Measurements from ENCODE around the gene STK32B. TPM values are rescaled to one million over a fixed set of nuclear protein-coding genes. Genes with fewer than 3 reads are reported as not detected.

STK32B gene
- total RNA-seq, 3 donors from 2014 or later, result 2.2 to 5.0 (median 4.6) TPM

- Histone ChIP-seq H3K9me3 (peaks cover 5 to 14% of the 10 kb centered on the region in 2 donors), H3K4me3 (no peak overlapping the region), H3K36me3 (no peaks in the 10 kb centered on the region), H3K27ac (no peak overlapping the region), H3K4me1 (no peaks in the 10 kb centered on the region), H3K27me3 (no peaks in the 10 kb centered on the region)
- DNase-seq (ENCODE audit: low spot score in 2 of 2), result no peak
- intact Hi-C loops (cut with DNase I; ENCODE audit: low total_unique reads), result no loop called here
- TF ChIP-seq POLR2AphosphoS5 (IDR thresholded peaks at IDR 0.05), result no peak
- no peak for TF ChIP-seq POLR2A (IDR thresholded peaks at IDR 0.05)
- TF ChIP-seq, protein P1, sequence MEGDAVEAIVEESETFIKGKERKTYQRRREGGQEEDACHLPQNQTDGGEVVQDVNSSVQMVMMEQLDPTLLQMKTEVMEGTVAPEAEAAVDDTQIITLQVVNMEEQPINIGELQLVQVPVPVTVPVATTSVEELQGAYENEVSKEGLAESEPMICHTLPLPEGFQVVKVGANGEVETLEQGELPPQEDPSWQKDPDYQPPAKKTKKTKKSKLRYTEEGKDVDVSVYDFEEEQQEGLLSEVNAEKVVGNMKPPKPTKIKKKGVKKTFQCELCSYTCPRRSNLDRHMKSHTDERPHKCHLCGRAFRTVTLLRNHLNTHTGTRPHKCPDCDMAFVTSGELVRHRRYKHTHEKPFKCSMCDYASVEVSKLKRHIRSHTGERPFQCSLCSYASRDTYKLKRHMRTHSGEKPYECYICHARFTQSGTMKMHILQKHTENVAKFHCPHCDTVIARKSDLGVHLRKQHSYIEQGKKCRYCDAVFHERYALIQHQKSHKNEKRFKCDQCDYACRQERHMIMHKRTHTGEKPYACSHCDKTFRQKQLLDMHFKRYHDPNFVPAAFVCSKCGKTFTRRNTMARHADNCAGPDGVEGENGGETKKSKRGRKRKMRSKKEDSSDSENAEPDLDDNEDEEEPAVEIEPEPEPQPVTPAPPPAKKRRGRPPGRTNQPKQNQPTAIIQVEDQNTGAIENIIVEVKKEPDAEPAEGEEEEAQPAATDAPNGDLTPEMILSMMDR (IDR thresholded peaks at IDR 0.05), result no peak
Observed at GRCh38 chr4:5370286-5370685, 319.0 kb downstream of the STK32B start.

- Histone ChIP-seq H3K4me1 (no peaks in the 10 kb centered on the region), H3K9me3 (peaks cover 5 to 14% of the 10 kb centered on the region in 2 donors), H3K36me3 (no peaks in the 10 kb centered on the region), H3K27me3 (no peaks in the 10 kb centered on the region), H3K4me3 (no peak overlapping the region), H3K27ac (no peak overlapping the region)
- no peak for DNase-seq (ENCODE audit: low spot score in 2 of 2)
- intact Hi-C loops (cut with DNase I; ENCODE audit: low total_unique reads), result no loop called here
- TF ChIP-seq, protein P1 (IDR thresholded peaks at IDR 0.05), result no peak
Observed at GRCh38 chr4:5371415-5372190, 320.3 kb downstream of the STK32B start.

DNA sequence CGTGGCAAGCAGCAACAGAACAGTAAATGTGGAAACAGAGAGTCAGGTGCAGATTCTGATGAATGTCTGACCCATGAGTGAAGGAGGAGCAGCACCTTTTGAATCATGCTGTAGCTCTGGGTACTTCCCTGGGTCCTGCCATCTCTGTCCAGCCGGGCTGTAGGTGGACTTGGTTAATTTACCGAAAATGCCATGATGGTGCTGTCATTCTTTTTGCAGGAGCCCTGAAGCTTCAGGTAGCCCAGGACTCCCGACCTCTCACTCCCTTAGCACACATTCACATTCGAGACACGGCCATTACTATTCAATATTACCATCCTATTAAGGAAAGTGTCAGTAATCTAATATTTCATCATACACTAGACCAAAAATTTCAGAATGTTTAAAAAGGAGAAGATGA lies 320.9 kb downstream of the STK32B start:
- peaks cover 5 to 14% of the 10 kb centered on the region in 2 donors for H3K9me3 ChIP-seq
- intact Hi-C loops (cut with DNase I; ENCODE audit: low total_unique reads), result no loop called here
- TF ChIP-seq, protein P1 (IDR thresholded peaks at IDR 0.05), result no peak
- TF ChIP-seq POLR2A (IDR thresholded peaks at IDR 0.05) (no peak), POLR2AphosphoS5 (IDR thresholded peaks at IDR 0.05) (no peak)
- H3K27me3 ChIP-seq, result no peaks in the 10 kb centered on the region
- H3K4me3 ChIP-seq, result no peak overlapping the region
- no peaks in the 10 kb centered on the region for H3K4me1 ChIP-seq
- H3K27ac ChIP-seq, result no peak overlapping the region
- no peaks in the 10 kb centered on the region for H3K36me3 ChIP-seq
- no peak for DNase-seq (ENCODE audit: low spot score in 2 of 2)

GRCh38 chr4:5373327-5373726 lies 322.0 kb downstream of the STK32B start:
- TF ChIP-seq, protein P1 (IDR thresholded peaks at IDR 0.05), result no peak
- TF ChIP-seq POLR2A (IDR thresholded peaks at IDR 0.05), result no peak
- no peak for TF ChIP-seq POLR2AphosphoS5 (IDR thresholded peaks at IDR 0.05)
- intact Hi-C loops (cut with DNase I; ENCODE audit: low total_unique reads), result no loop called here
- no peaks in the 10 kb centered on the region for H3K4me1 ChIP-seq
- H3K27me3 ChIP-seq, result no peaks in the 10 kb centered on the region
- H3K4me3 ChIP-seq, result no peak overlapping the region
- no peak for DNase-seq (ENCODE audit: low spot score in 2 of 2)
- peaks cover 5 to 14% of the 10 kb centered on the region in 2 donors for H3K9me3 ChIP-seq
- no peaks in the 10 kb centered on the region for H3K36me3 ChIP-seq
- H3K27ac ChIP-seq, result no peak overlapping the region

GRCh38 chr4:5374592-5374991 lies 323.3 kb downstream of the STK32B start:
- H3K4me1 ChIP-seq, result no peaks in the 10 kb centered on the region
- intact Hi-C loops (cut with DNase I; ENCODE audit: low total_unique reads), result no loop called here
- H3K36me3 ChIP-seq, result no peaks in the 10 kb centered on the region
- TF ChIP-seq POLR2A (IDR thresholded peaks at IDR 0.05), result no peak
- TF ChIP-seq, protein P1 (IDR thresholded peaks at IDR 0.05), result no peak
- no peak for TF ChIP-seq POLR2AphosphoS5 (IDR thresholded peaks at IDR 0.05)
- peaks cover 5 to 14% of the 10 kb centered on the region in 2 donors for H3K9me3 ChIP-seq
- no peak for DNase-seq (ENCODE audit: low spot score in 2 of 2)
- H3K27ac ChIP-seq, result no peak overlapping the region
- no peak overlapping the region for H3K4me3 ChIP-seq
- no peaks in the 10 kb centered on the region for H3K27me3 ChIP-seq
